ENCODE measurements around the gene TRIO.

The TRIO gene

GRCh38 chr5:14397717-14398116, 254.6 kb downstream of the TRIO start:
- DNase-seq: no peak

DNA sequence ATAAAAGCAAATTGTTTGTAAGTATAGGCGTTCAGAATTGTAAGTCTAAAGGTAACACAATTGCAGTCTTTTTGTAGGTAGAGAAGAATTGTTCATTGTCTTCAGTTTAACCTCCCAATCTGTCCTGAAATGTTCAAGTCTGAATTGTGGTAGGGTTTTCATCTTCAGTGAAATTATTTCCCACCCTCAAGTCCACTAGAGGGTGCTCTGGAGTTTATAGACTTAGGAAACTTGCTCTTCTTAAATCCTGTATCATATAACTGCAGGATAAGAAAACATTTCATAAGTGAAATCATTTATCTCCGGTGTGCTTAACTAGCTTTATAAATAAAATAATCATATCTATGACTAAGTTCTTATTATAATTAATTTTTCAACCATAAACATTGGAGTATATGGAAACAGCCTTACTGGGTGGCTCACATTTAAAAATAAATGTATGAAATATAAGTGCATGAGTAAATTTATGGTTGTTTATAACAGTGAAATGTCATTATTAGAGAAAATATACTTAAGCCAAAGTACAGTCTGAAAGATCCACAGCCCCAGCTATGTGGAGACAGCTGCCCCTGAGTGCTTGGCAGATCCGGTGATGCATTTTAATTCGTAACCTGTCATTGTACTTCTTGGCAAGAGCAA, 256.0 kb downstream of the TRIO start:
- peak; percentile 37 to 54 for DNase-seq

DNA sequence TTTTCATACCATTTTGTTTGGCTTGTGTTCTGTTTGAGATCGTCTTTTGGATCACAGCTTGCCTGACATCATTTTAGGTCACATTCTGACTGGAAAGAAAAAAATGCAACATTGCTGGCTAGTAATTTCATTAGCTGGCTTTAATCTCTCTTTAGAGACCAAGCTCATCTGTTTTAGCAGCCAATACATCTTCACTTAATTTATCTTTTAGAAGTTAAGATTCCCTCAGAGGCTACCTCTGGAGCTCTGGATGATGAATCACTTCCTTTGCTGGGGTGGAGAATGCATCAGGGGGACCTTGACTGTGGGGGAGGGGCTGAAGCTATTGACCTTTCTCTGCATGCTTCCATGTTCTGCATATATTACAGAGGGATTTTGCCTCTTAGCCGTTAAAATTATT, 256.9 kb downstream of the TRIO start:
- DNase-seq: no peak

GRCh38 chr5:14400611-14401010, 257.5 kb downstream of the TRIO start:
- DNase-seq: no peak

DNA sequence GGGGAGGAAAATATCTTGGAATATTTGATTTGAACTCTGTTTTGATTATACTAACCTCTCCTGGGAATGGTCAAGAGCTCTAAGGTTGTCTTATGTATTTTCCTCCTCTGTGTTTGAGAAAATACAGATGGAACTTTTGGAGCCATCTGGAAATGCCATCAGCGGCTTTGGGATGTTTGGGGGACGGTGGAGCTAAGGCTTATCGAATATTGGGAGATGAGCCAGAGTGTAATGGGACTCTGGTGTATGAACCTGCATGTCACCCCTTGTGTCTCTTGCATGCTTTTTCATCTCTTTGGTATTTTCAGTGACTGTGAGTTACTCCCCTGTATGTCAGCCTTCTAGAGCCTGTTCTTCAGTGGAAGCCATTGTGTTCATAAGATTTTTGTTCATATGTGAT, 258.5 kb downstream of the TRIO start:
- no peak for DNase-seq

DNA sequence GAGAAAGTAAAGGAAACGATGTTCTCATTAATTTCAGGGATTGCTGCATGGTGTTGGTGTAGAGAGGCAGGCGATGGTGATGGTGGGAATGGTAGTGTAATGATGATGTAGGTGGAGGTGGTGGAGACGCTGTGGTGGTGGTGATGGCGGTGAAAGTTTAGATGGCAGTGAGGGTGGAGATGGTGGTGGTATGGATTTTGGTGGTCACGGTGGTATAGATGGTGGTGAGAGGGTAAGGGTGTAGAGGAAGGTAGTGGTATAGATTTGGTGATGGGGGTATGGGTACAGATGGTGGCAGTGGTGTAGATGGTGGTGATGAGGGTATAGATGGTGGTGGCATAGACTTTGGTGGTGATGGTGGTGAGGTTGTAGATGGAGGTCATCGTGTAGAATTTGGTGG, 259.3 kb downstream of the TRIO start:
- DNase-seq: no peak

DNA sequence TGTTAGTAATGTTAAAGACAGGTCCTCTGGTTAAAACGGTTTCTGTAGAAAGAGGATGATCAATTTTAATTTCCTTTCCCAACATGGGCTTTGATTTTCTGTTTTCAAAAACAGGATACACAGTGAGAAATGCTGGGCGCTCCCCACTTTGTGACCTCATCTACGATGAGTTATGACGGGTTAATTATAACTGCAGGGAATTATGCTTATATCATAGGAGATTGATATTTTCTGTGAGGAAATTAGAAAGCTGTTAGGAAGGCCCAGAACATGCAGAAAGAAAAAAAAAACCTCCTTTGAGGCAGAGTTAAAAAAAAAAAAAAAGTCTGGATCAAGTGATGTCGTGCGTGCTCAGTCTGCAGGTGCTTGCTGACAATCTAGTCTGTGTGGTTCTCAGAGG, 261.6 kb downstream of the TRIO start:
- DNase-seq: no peak

DNA sequence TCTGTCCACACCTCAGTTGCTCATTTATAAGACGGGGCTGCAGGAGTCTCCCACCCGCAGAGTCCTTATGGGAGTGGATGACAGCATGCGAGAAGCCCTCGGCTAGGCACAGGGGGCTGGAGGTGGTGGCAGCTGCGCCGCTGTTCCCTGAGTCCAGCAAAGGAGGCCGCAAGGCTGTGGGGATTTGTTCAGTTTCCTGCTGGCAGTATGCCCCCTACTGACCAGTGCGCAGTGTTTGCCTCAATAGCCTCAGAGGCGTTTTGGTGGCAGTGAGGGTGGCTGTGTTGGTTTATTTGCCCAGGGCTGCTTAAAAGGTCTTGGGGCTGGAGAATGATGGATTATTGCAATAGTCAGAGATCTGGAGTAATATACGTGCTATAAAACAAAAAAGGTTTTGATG, 262.1 kb downstream of the TRIO start:
- DNase-seq: no peak

DNA sequence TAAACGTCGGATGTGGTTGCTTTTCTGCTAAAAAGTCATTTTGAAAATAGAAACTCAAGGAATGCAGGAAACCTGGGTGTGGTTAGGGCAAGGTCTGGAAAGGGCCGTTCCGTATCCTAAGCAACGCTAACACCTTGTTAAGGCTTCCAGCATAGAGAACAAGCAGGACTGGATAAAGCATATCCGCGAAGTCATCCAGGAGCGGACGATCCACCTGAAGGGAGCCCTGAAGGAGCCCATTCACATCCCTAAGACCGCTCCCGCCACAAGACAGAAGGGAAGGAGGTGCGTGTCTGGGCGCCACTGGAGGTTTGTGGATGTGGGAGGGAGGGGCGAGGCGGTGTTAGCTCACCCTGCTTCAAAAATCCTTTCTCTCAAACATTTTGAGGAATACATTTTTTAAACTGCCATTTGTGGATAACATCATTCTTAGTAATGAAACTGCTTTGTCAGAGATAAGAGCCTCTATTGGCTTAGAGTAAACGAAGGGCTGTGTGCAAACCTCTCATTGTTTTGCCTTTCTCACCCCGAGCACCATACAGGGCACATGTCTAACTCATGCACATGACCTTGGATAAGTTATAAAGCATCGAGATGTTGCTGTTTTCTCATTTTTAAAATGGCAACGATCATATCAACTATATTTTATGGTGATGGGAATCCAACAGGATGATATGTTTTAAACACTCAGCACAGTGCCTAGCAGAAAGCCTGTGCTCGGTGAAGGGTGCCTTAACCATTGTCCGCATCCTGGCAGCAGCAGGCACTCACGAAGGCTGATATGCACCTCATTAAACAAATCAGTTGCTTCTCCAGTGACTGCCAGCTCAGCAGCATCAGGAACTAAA, 262.8 kb downstream of the TRIO start:
- DNase-seq: no peak

- DNase-seq: no peak
These were observed 263.4 kb downstream of the TRIO start for GRCh38 chr5:14406554-14406849.

DNA sequence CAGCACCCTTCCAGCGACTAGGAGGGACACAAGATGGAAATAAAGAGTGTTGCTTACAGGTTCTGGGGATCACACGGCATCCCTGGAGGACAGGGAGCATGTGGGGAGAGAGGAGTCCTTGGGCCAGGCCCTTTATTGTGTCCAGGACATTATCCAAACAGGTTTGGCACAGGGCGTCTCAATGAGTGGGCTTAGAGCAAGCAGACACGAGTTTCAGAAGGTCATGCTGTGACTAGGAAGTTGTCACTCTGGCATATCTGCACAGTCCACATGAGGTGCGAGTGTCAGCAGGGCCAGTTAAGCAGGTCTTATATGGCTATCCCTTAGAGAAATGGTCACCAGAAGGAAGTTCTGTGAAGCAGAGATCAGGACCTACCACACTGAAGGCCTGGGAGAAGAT, 263.9 kb downstream of the TRIO start:
- DNase-seq: no peak

DNA sequence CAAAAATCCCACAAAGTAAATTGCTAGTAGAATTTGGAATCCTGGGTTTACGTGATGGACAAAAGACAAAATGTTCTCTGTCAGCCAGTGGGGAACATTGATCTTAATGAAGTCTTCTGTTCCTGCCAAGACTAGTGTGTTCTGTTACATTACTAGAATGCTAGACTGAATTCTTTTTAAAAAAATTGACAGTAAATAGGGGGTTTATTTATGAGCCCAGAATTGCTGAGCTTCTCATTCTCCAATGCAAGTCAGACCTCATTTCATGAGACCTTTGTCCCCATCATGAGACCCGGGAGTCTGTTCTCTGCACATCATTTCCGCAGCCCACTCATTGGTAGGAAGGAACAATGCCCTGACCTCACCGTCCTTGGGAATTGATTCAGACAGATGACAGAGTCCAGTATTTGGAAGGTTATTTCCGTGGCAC, 264.6 kb downstream of the TRIO start:
- DNase-seq: no peak

GRCh38 chr5:14408969-14409586, 265.9 kb downstream of the TRIO start:
- DNase-seq: no peak

GRCh38 chr5:14410068-14410393, 266.9 kb downstream of the TRIO start:
- no peak for DNase-seq

- no peak for DNase-seq
These were observed 267.5 kb downstream of the TRIO start for GRCh38 chr5:14410394-14411201.

DNA sequence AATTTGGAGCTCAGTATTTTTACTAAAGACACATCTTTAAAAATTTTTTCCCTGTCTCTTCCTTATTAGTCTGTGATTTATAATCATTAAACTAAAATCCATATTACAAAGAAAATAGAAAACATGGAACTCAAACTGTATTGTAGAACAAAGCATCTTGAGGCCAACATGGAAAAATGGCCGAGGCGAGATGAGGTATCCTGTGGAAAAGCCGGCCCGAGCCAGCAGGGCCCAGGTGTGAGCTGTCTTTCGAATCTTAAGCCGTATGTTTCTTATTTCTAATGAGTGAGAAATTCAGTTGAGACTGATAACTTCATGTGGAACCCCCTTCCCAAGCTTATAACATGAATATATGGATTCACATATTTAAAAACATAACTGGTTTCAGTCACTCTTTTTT, 268.1 kb downstream of the TRIO start:
- DNase-seq: no peak

GRCh38 chr5:14413331-14413750, 270.2 kb downstream of the TRIO start:
- DNase-seq: no peak

DNA sequence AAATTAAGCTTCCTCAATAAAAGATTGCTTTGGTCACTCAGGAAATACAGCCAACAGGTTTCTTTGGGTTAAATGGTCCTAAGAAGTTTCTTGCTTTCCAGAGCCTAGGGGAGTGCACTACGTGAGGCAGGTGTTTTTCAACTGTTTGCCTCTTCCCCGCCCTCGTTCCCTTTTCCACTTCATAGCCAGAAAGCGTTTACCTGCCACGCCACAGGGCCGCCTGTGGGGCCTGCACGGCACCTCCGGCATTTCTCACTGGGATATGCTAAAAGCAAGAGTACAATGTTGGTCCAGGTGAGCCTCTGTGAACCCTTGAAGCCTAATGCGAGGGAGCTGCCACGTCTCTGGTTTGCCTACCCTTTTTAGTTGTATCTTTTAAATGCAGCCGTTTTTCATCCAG, 270.9 kb downstream of the TRIO start:
- DNase-seq: no peak

DNA sequence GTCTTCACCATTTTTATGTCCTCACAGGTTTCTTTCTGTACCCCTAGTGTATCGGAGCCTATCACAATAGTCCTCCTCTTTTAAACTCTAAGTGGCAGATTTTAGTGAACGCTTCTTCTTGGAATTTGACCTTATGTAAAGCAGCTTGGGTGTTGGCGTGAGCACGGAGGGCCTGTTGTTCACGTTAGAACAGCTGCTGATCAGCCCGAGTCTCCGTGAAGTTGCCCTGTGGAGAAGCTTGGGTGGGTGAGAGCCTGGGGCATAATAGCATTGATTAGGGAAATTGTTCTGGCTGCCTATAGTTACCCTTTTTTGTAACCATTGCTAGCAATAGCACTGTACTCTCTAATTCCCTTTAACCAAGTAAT, 271.5 kb downstream of the TRIO start:
- DNase-seq: no peak

DNA sequence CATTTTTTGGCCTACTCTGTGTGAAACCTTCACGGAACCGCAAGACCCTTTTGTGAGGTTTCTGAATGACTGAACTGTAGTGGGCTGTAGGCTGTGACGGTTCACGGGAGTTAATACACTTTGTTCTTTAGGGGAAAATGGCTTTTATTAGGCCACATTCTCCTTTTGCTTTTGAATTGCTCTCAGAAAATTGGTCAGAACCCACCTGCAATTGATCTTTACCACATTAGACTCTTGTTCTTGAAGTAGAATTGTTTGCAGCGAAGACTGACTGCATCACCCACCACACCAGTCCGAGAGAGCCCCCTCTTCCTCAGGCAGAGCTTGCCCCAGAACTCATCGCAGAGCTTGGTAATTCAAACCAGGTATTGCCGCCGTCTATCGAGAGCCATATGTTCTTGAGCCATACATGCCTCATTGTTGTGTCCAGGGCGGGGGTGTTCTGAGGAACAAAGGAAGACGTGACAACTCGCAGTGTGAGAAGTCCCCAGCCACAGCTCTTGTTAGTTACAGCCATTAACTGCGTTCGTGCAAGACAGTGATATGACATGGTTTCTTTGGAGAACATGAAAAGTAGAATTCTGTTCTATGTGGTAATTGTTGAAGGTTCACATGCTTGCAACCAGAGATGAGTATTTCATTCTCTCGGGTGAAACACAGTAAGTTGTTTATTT, 272.0 kb downstream of the TRIO start:
- no peak for DNase-seq

- no peak for DNase-seq
These were observed 272.5 kb downstream of the TRIO start for GRCh38 chr5:14415698-14416074.

- DNase-seq: no peak
These were observed 273.6 kb downstream of the TRIO start for GRCh38 chr5:14416621-14417275.
